Measurements from ENCODE around the gene DUSP28. TPM values are rescaled to one million over a fixed set of nuclear protein-coding genes. Genes with fewer than 3 reads are reported as not detected.

Gene DUSP28
- total RNA-seq, 4 donors from 2014 or later: 3.0 to 5.3 (median 4.0) TPM

- H3K27ac ChIP-seq: peak overlapping the region in 1 of 4 donors; percentile 17
- 91 to 95% methylated on average over 7 to 9 of the region's 12 CpGs for whole genome bisulfite sequencing, 2 donors (ENCODE audit: low coverage in 1 of 2)
- H3K4me3 ChIP-seq: no peak overlapping the region
- no peaks in the 10 kb centered on the region for H3K9me3 ChIP-seq
- no peak for ATAC-seq
- no peaks in the 10 kb centered on the region for H3K36me3 ChIP-seq
- H3K4me1 ChIP-seq: peaks cover 4 to 67% (median 34%) of the 10 kb centered on the region in 3 donors
- TF ChIP-seq EP300 (IDR thresholded peaks at IDR 0.05) (no peak), CTCF (IDR thresholded peaks at IDR 0.05) (no peak), POLR2A (IDR thresholded peaks at IDR 0.05) (no peak), POLR2AphosphoS5 (IDR thresholded peaks at IDR 0.05) (no peak)
- no peaks in the 10 kb centered on the region for H3K27me3 ChIP-seq
Measured at GRCh38 chr2:240563951-240564560, 3.9 kb downstream of the DUSP28 start.

DNA sequence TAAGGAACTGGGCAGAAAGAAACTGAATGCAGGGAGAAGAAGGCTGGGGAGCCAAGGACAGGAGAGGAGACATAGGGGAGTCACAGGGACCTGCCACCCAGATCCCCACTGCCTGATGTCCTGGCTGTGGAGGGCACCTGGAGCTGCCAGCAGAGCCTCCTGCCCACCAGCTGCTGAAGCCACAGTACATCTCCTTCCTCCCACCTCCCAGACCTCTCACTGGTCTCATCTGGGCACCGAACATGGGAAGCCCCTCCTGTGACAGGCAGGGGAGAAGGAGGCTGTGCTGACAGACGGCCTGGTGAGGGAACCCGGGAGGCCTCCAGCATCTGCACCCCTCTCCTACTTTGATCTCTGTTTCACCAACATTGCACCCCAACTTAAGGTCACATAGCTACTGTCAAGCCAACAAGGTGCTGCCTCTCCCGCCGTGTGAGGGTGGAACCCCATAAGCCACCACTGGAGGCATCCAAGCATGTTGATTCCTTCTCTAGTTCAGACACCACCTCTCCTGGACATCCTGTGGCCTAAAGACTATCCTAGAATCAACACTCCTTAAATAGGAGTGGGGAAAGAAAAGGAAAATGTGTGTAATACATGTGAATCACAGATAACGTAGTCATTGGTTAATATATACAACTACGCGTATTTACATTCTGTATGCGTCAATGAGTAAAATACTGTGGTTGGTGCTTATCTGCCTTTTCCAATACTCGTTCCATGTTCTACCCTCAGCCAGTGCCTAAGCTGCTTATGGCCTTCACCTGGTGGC lies 4.6 kb downstream of the DUSP28 start:
- ATAC-seq: no peak
- no peak for TF ChIP-seq EP300 (IDR thresholded peaks at IDR 0.05)
- no peak for TF ChIP-seq POLR2AphosphoS5 (IDR thresholded peaks at IDR 0.05)
- TF ChIP-seq POLR2A (IDR thresholded peaks at IDR 0.05): no peak
- no peak for TF ChIP-seq CTCF (IDR thresholded peaks at IDR 0.05)
- peak overlapping the region in 1 of 4 donors; percentile 98 for H3K27ac ChIP-seq
- peaks cover 4 to 67% (median 33%) of the 10 kb centered on the region in 3 donors for H3K4me1 ChIP-seq
- no peaks in the 10 kb centered on the region for H3K9me3 ChIP-seq
- no peak overlapping the region for H3K4me3 ChIP-seq
- 85 to 91% methylated on average over 7 of the region's 10 CpGs for WGBS, 2 donors (ENCODE audit: low coverage in 1 of 2)
- H3K27me3 ChIP-seq: no peaks in the 10 kb centered on the region
- H3K36me3 ChIP-seq: no peaks in the 10 kb centered on the region

- H3K27me3 ChIP-seq: no peaks in the 10 kb centered on the region
- ATAC-seq: no peak
- H3K36me3 ChIP-seq: no peaks in the 10 kb centered on the region
- TF ChIP-seq EP300 (IDR thresholded peaks at IDR 0.05) (no peak), POLR2AphosphoS5 (IDR thresholded peaks at IDR 0.05) (peak; percentile 19), POLR2A (IDR thresholded peaks at IDR 0.05) (no peak)
- H3K9me3 ChIP-seq: no peaks in the 10 kb centered on the region
- H3K4me3 ChIP-seq: peak overlapping the region in 1 of 2 donors; percentile 68
- WGBS, 2 donors (ENCODE audit: low coverage in 1 of 2): 100% methylated on average over 1 to 2 of the region's 26 CpGs
- H3K27ac ChIP-seq: peak overlapping the region in 3 of 4 donors; percentile 97 to 99 (median 98)
- peaks cover 4 to 70% (median 39%) of the 10 kb centered on the region in 3 donors for H3K4me1 ChIP-seq
Measured at GRCh38 chr2:240565333-240566202, 5.4 kb downstream of the DUSP28 start.

DNA sequence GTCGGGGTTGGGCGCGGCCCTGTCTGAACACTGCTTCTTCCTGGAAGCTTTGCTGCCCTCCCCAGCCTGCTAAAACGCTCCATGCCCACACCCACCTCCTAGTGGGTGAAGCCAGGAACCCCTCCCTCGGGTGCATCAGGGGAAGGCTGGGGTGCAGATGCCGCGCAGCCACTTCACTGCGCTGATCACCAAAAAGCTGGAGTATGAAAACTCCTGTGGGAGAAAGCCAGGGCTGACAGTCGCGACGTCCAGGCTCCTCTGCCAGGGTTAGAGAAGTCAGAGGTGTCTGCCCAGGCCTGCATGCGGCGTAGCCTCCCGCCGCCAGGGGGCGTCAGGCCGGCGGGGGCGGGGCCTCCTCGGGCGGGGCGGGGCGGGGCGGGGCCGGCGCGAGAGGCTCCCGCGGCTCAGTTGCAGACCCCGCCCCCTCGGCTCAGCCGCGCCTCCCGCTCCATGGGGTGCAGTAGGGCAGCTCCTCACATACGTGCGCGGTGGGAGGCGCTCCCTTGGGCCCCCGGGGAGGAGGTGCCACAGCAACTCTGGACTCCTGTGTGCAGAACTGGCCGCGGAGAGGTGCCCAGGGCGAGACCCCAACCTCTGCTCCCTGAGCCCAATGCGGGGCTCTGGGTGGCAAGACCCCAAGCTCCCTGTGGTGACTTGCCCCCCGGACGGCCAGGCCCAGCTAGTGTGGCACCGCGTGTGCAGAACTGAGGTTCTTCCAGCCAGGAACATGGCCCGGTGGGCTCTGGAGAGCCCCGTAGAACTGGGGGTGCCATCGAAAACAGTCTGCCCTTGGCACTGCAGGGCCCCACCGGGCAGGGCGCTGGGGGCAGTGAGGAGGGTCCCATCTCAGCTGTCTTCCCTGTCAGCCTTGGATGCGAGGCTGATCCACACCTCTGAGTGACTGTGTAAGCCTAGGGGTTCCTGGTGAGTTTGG lies 6.3 kb downstream of the DUSP28 start:
- peak; percentile 85 for ATAC-seq
- peaks cover 0 to 4% of the 10 kb centered on the region in 2 donors for H3K36me3 ChIP-seq
- WGBS, 2 donors (ENCODE audit: low coverage in 1 of 2): 13 to 20% methylated on average over 2 to 9 of the region's 53 CpGs
- TF ChIP-seq POLR2A (IDR thresholded peaks at IDR 0.05) (peak in 1 of 2 donors; percentile 16), CTCF (IDR thresholded peaks at IDR 0.05) (peak in 3 of 4 experiments; percentile 56 to 95 (median 73)), POLR2AphosphoS5 (IDR thresholded peaks at IDR 0.05) (no peak), EP300 (IDR thresholded peaks at IDR 0.05) (no peak)
- no peaks in the 10 kb centered on the region for H3K9me3 ChIP-seq
- H3K27ac ChIP-seq: peak overlapping the region; percentile 2 to 99 (median 98)
- H3K4me1 ChIP-seq: peaks cover 4 to 75% (median 43%) of the 10 kb centered on the region in 3 donors
- H3K27me3 ChIP-seq: no peaks in the 10 kb centered on the region
- H3K4me3 ChIP-seq: peak overlapping the region; percentile 26 to 68

Measured in gastroesophageal sphincter (tissue), 4 donors.